Keratinocyte (primary cell): ENCODE measurements around the gene ABCC11. TPM values are rescaled to one million over a fixed set of nuclear protein-coding genes. Genes with fewer than 3 reads are reported as not detected.

ENCODE experiments used
- DNase-seq: peaks from one replicate; pipeline ENCODE4 v3.0.0-alpha.2; 2011; ENCODE audit warnings: low read depth, missing footprints, low spot score
- FAIRE-seq: peaks from 2 replicates; lab custom pipeline; 2011; peaks lifted over from hg19 to GRCh38; lab: Jason Lieb, UNC
- H2AFZ ChIP-seq: 2 replicates; pipeline ENCODE4 v1.6.0; 2012; ENCODE audit warnings: low read length, control low read depth, inconsistent platforms; ENCODE audit not compliant: control insufficient read depth
- H3K27ac ChIP-seq: 2 replicates; pipeline ENCODE4 v1.5.1; 2011; ENCODE audit warnings: low read length; ENCODE audit not compliant: control insufficient read depth, insufficient read depth
- H3K27me3 ChIP-seq: 3 replicates; pipeline ENCODE4 v1.6.0; 2011; ENCODE audit warnings: low read length; ENCODE audit not compliant: control insufficient read depth, insufficient read depth; ENCODE audit errors: extremely low read depth
- H3K36me3 ChIP-seq, 2 experiments: 2 replicates in 1 of 2; 3 replicates in 1 of 2; pipeline ENCODE4 v1.5.1; 2011; ENCODE audit warnings: low read length in 2 of 2, mild to moderate bottlenecking in 1 of 2; ENCODE audit not compliant: control insufficient read depth in 2 of 2, insufficient read depth in 2 of 2; ENCODE audit errors: extremely low read depth in 1 of 2
- H3K4me1 ChIP-seq: 3 replicates; pipeline ENCODE4 v1.5.1; 2011; ENCODE audit warnings: low read length; ENCODE audit not compliant: control insufficient read depth, insufficient read depth; ENCODE audit errors: extremely low read depth
- H3K4me2 ChIP-seq: 3 replicates; pipeline ENCODE4 v1.6.0; 2011; ENCODE audit warnings: low read depth, low read length; ENCODE audit not compliant: control insufficient read depth, insufficient read depth; ENCODE audit errors: extremely low read depth
- H3K4me3 ChIP-seq, 3 experiments: fragments of 200-600 bp in 1 of 3; sonication (generic) in 1 of 3; 2 replicates in 2 of 3; 3 replicates in 1 of 3; pipeline ENCODE4 v1.5.1; 2011 to 2016; ENCODE audit warnings: low read length in 3 of 3, mild to moderate bottlenecking in 3 of 3, control low read depth in 2 of 3, inconsistent platforms in 1 of 3, low read depth in 1 of 3, mixed read lengths in 1 of 3, mixed run types in 1 of 3, moderate library complexity in 1 of 3; ENCODE audit not compliant: control insufficient read depth in 2 of 3, insufficient read depth in 2 of 3; ENCODE audit errors: extremely low read depth in 1 of 3
- H3K79me2 ChIP-seq: 2 replicates; pipeline ENCODE4 v1.6.0; 2012; ENCODE audit warnings: low read length; ENCODE audit not compliant: control insufficient read depth, insufficient read depth
- H3K9ac ChIP-seq: 3 replicates; pipeline ENCODE4 v1.6.0; 2011; ENCODE audit warnings: low read length; ENCODE audit not compliant: control insufficient read depth, insufficient read depth; ENCODE audit errors: extremely low read depth
- H3K9me1 ChIP-seq: 3 replicates; pipeline ENCODE4 v1.6.0; 2011; ENCODE audit warnings: low read length; ENCODE audit not compliant: control insufficient read depth, insufficient read depth; ENCODE audit errors: extremely low read depth
- H3K9me3 ChIP-seq: 2 replicates; pipeline ENCODE4 v1.5.1; 2012; ENCODE audit warnings: low read depth, low read length; ENCODE audit not compliant: control insufficient read depth
- H4K20me1 ChIP-seq: 3 replicates; pipeline ENCODE4 v1.6.0; 2011; ENCODE audit warnings: low read length; ENCODE audit not compliant: control insufficient read depth, insufficient read depth; ENCODE audit errors: extremely low read depth
- EZH2 ChIP-seq: IDR thresholded peaks from one replicate; pipeline ENCODE4 v1.6.1; 2012; ENCODE audit warnings: inconsistent platforms, mild to moderate bottlenecking, low read length, moderate library complexity
- dilution Hi-C: fragments of 300-500 bp; cut with MboI; formaldehyde crosslinking; loops from one replicate; pipeline ENCODE4 v1.7.0; 2020; ENCODE audit warnings: low sequenced_read_pairs; ENCODE audit not compliant: extremely low pct_ligation_motif_present
- polyA minus RNA-seq, 3 experiments: library from RNA; depleted of rRNA, polyadenylated mRNA; stranded (reverse); fragments of >200 nt; gene quantifications; 1 replicate in 1 of 3; 2 replicates in 1 of 3; 3 replicates in 1 of 3; pipeline ENCODE4 v1.2.3, GENCODE V29; 2011
- polyA plus RNA-seq, 5 experiments: library from polyadenylated mRNA; depleted of rRNA in 3 of 5; stranded (reverse) in 3 of 5; stranded (forward) in 1 of 5; unstranded in 1 of 5; fragments of >200 nt; gene quantifications; 1 replicate in 1 of 5; 2 replicates in 3 of 5; 3 replicates in 1 of 5; pipeline versions ENCODE4 v1.2.1 to v1.2.3, GENCODE V29; 2011 to 2012; ENCODE audit warnings: missing spikeins in 2 of 5, low read depth in 1 of 5, low replicate concordance in 1 of 5
- TF ChIP-seq, protein P1 (sequence below), 3 experiments: IDR thresholded peaks in 1 of 3; conservative IDR thresholded peaks in 1 of 3; optimal IDR thresholded peaks in 1 of 3; 2 replicates in 2 of 3; 3 replicates in 1 of 3; pipeline versions ENCODE3 to v1.5.1; 2011; ENCODE audit warnings: low read length in 3 of 3, mild to moderate bottlenecking in 3 of 3, moderate library complexity in 2 of 3, control low read depth in 1 of 3, inconsistent platforms in 1 of 3; ENCODE audit not compliant: insufficient read depth in 2 of 3; ENCODE audit errors: extremely low read depth in 1 of 3

The ABCC11 gene
- polyA plus RNA-seq (0.18 to 0.68 TPM (median 0.33 TPM) in 3 replicates), polyA minus RNA-seq (0.79 to 1.1 TPM (median 1.1 TPM) in 3 replicates)
- polyA plus RNA-seq (2011; ENCODE audit: low read depth), result not detected
- polyA plus RNA-seq (2011; cell fraction: cytosol; rRNA removed), result 0.21 and 0.26 TPM in 2 replicates
- 0.69 and 1.6 TPM in 2 replicates for polyA plus RNA-seq (2011; cell fraction: nucleus; rRNA removed)
- 0.28 and 0.56 TPM in 2 replicates for polyA plus RNA-seq (2012; ENCODE audit: low replicate concordance)
- polyA minus RNA-seq (2011; cell fraction: cytosol; rRNA and poly(A)+ RNA removed), result 0.96 TPM
- 0.42 and 0.85 TPM in 2 replicates for polyA minus RNA-seq (2011; cell fraction: nucleus; rRNA and poly(A)+ RNA removed)

DNA sequence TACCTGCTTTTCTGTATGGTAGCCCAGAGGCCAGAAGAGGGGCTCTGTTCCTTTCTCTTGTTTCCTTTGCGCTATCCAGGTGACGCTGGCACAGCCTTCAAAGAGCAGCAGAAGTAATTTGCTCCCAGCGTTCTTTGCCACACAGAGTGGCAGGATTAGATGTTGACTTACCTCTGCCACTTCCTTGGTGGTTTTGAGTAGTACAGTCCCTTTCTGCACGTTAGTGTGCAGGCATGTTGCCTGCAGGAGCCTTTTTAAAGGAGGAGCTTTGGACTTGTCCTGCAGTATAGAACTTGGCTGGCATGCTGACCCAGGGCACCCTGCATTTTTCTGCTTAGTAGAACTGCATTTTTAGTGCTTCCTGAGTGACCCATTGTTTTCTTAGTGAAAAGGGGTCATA is at the start of gene ABCC11:
ABCC11 (minus strand) TSS at position 229 of the 400 bp plus-strand sequence. CDS start 15,618 bp downstream, outside the sequence.
- Histone ChIP-seq H3K79me2 (peaks cover 75% of the 10 kb centered on the region), H3K36me3 (peaks cover 0 to 4% of the 10 kb centered on the region in 2 experiments), H3K4me1 (peaks cover 33% of the 10 kb centered on the region), H3K9me3 (no peaks in the 10 kb centered on the region), H2AFZ (no peak within 1 kb of the TSS), H3K4me3 (peak within 1 kb of the TSS in 2 of 3 experiments; percentile 70 to 86), H3K9ac (no peak within 1 kb of the TSS), H4K20me1 (no peaks in the 10 kb centered on the region), H3K27me3 (no peaks in the 10 kb centered on the region), H3K4me2 (peak within 1 kb of the TSS; percentile 84), H3K27ac (no peak within 1 kb of the TSS), H3K9me1 (no peaks in the 10 kb centered on the region)
- dilution Hi-C loops, result no loop called here
- FAIRE-seq (no peak), DNase-seq (no peak)
- TF ChIP-seq, protein P1, sequence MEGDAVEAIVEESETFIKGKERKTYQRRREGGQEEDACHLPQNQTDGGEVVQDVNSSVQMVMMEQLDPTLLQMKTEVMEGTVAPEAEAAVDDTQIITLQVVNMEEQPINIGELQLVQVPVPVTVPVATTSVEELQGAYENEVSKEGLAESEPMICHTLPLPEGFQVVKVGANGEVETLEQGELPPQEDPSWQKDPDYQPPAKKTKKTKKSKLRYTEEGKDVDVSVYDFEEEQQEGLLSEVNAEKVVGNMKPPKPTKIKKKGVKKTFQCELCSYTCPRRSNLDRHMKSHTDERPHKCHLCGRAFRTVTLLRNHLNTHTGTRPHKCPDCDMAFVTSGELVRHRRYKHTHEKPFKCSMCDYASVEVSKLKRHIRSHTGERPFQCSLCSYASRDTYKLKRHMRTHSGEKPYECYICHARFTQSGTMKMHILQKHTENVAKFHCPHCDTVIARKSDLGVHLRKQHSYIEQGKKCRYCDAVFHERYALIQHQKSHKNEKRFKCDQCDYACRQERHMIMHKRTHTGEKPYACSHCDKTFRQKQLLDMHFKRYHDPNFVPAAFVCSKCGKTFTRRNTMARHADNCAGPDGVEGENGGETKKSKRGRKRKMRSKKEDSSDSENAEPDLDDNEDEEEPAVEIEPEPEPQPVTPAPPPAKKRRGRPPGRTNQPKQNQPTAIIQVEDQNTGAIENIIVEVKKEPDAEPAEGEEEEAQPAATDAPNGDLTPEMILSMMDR (optimal IDR thresholded peaks at IDR 0.05 in 1 of 3, IDR thresholded peaks at IDR 0.05 in 1 of 3, conservative IDR thresholded peaks at IDR 0.05 in 1 of 3; ENCODE audit: extremely low read depth in 1 of 3, insufficient read depth in 2 of 3, low read length in 3 of 3), result no peak

DNA sequence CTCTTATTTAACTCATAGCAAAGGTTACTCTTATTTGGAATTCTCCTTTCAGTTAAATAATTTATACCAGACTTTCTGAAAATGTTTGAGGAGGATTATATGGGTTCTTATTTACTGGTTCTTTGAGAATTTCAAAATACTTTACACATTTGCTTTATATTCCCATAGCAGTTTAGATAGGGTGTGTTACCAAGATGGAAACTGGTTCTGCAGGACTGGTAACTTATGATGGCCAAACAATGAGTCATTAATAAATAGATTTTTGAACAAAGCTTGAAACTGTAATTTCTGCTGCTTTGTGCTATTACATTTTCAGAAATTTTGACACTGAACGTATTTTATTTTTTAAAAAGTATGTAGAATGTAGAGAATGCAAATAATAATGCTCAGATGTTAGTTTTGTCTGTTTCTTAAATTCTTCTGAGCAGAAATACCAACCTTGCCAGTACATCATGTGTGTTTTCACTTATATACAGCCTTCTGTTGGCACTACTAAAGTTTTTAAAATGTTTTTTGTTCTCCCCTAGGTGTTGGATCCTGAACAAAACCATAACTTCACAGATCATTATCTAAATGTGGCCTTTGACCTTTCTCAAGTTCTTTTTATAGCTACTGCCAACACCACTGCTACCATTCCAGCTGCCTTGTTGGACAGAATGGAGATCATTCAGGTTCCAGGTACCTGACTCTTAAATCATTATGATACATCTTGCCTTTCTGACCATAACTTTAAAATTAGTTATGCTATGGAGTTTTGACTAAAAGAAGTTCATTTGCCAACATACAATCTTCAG is 48.3 kb upstream of the ABCC11 start:
- Histone ChIP-seq H3K9ac (no peak overlapping the region), H3K27me3 (no peaks in the 10 kb centered on the region), H3K4me3 (no peak overlapping the region), H3K4me1 (peaks cover 34% of the 10 kb centered on the region), H4K20me1 (no peaks in the 10 kb centered on the region), H3K9me3 (no peaks in the 10 kb centered on the region), H3K9me1 (no peaks in the 10 kb centered on the region), H3K36me3 (peaks cover 4 to 19% of the 10 kb centered on the region in 2 experiments), H2AFZ (no peak overlapping the region), H3K4me2 (peak overlapping the region; percentile 11), H3K79me2 (peaks cover 6% of the 10 kb centered on the region), H3K27ac (peak overlapping the region; percentile 9)
- no peak for TF ChIP-seq EZH2
- DNase-seq (no peak), FAIRE-seq (peak; percentile 46)
- dilution Hi-C loops, result no loop called here
